Measurements from ENCODE around the gene TMEM121B.

Gene TMEM121B

DNA sequence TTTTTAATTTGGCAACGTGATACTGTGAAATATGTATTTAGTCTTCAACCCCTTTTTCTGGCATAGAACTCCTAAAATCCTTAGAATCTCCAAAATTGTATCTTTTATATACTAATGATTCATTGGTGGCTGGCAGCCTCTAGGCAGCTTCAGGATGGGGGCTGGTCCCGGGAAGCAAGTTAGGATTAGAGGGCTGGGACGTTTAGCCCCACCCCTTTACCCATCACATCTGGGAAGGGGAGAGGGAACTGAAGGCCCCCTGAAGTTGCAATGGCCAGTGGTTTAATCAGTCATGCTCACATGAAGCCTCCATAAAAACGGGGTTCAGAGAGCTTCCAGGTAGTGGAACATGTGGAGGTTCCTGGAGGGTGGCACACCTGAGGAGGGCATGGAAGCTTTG, 29.3 kb downstream of the TMEM121B start:
- DNase-seq (ENCODE audit: low read depth), result no peak

DNA sequence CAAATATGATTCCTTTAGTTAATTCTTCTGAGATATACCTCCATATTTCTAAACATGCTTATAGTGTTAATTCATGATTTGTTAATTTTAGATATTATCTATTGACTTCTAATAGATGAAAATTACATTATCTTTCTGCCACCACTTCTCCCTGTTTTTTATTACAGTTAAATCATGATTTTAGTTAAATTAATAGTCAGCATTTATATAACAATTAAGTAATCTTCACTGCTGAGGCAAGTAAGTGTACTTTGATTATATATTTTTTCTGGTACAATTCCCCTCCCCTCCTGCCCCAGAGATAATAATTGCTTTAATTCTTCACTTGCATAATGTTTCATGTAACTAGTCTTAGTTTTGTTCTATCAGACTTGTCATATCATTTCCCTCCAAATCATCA, 30.6 kb downstream of the TMEM121B start:
- DNase-seq (ENCODE audit: low read depth), result no peak

DNA sequence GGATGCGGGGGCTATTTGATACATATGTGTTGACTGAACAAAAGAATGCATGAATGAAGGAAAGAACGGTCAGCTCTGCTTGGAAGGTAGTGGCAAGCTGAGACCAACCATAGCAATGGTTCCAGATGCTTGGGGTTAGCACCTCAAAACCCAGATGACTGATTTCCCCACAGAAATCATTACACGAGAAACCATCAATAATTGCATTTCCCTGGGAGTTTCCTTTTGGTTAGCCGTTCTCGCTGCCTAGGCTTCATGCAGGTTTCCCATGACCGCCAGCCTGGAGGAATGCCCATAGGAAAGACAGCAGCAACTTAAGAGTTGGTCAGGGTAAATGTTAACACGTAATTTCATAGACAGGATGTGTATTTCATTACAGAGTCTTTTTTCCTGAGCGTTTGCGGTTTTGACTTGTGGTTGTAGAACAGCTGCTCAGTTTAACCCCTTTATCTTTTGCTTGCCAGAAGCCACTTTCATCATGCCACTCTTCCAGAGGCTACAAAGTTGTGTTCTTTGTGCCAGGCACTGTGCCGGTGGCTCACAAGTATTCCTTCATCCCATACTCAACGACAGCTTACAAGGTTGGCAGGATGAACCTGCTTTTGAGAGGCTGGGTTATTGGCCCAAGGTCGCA, 33.5 kb downstream of the TMEM121B start:
- DNase-seq (ENCODE audit: low read depth), result no peak

DNA sequence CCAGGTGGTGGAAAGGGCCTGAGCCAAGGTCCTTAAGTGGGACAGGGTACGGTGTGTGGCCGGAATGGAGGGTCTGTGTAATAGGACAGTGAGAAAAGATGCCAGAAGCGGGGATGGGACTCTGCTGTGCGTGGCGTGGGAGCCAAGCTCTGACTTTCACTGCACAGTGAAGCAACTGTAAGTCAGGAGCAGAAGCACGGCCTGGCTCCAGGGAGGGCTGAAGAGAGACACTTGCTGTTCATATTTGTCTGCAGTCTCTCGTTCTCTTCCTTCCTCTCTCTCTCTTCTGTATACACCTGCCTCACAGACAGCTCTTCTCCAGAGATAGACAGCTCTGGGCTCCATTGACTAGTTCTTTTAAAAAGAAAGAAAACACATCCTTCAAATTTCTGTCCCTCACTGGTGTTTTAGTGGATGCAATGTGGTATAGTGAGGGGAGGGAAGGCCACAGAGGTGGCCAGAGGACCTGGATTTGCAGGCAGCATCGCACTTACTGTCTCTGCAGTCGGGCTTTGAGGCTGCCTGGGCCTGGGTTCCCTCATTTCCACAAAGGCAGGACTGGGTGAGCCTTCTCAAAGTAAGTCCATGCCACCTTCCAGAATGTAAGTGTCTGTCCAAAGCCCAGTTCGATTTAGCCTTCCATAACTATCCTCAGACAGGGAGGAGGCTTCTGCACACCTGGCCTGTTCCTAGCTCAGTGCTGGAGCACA, 34.2 kb downstream of the TMEM121B start:
- DNase-seq (ENCODE audit: low read depth), result no peak

DNA sequence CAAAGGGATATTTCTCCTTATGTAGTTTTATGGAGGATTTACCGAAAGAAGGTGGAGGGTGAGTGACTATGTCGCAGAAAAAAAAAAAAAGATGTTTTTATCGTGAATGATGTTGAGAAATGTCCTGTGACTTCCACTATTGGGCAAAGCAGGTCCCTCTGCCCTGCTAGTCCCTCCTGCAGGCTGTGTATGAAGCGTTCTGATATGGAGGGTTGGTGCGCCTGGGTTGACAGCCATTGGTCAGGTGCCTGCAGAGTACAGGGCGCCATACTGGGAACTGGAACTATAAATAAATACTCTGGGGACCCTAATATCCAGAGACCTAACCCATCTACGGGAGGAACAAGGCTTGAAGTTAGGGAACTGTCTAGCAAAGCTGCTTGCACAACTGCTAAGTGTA, 34.9 kb downstream of the TMEM121B start:
- no peak for DNase-seq (ENCODE audit: low read depth)

DNA sequence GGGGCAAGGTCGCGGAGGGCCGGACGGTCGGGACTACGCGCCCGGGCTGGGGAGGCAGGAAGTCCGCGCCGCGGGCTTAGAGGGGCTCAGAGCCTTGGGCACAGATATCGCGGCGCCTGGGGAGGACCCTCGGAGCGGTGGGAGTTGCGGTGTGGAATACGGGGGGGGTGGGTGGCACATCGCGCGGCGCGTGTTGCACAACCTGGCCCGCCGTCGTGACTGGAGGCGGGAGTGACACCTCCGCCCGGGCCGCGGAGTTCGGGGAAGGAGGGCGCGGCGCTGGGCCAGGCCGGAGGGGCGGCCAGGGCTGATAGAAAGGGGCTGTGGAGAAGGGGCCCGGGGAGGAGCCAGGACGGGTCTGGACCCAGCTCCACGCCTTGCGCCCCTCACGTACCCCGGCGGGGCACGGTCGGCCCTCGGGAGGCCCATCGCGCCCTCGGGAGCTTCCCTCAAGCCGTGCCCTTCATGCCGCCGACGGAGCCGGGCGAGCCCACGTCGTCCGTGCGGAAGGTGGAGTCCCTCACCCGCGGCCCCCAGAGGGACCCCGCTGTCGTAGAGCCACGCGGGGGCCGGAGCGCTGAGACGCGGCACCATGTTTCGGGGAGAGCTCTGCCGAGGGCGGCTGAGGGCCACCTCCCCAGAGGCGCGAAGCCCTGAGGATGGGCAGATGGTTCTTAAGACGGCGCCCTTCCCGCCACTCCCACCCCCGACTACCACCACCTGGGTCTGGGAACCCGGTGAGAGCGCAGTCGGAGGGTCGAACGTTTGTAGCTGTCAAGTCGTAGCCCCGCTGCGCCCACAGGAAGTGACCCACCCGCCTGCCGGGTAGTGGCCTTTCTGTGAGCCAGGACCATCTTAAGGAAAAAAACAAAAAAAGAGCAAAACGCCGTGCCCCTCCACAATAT, 35.6 kb downstream of the TMEM121B start:
- DNase-seq (ENCODE audit: low read depth), result no peak

DNA sequence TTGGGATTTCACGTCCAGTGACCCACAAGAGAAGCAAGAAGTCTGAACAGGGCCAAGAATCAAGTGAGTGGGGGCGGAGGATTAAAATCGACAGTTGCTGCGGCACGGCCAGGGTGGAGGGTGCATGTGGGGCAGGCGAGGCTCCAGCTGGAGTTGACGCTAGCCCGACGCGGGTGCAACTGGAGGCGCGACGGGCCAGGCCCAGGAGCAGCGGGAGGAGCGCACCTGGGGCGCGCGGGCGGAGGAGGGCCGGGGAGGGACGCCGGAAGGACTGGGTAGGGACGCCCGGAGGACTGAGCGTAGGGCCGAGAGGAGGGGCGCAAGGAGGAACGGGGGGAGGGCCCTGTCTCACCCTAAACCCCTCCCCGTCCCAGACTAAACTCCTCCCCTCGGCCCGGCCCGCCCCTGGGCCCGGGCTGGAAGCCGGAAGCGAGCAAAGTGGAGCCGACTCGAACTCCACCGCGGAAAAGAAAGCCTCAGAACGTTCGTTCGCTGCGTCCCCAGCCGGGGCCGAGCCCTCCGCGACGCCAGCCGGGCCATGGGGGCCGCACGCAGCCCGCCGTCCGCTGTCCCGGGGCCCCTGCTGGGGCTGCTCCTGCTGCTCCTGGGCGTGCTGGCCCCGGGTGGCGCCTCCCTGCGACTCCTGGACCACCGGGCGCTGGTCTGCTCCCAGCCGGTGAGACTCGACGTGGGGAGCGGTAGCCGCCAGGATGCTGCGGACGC, 36.4 kb downstream of the TMEM121B start, which contains the start of gene IL17RA:
IL17RA (plus strand) TSS at position 447 of the 723 bp plus-strand sequence; CDS start at position 539, 92 bp downstream.
- DNase-seq (ENCODE audit: low read depth), result peak; percentile 45

DNA sequence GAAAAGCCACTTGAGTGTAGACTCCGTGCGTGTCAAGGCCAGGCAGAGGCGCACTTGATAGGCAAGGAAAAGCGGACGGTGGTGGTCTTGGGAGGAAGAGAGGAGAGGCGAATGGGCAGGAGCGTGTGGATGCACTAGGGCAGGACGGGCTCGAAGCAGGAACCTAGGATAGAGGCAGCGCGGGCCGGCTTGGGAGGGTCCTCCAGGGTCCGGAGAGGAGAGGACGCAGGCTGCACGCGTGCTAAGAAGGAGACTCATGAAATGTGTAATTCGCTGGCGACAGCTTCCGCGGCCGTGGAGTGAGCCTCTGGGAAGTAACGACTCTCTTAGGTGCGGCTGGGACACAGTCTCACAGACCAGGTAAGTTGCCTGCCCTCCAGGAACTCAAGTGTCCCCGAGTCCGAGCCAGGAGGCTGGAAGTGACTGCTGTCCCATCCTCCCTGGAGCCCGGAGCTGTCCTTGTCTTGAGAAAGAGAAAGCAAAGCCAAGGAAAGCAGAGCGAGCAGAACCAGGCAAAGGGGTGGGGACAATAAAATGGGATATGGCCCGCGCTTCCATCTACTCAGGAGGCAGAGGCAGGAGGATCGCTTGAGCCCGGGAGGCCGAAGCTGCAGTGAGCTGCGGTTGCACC, 37.2 kb downstream of the TMEM121B start:
- DNase-seq (ENCODE audit: low read depth), result no peak

DNA sequence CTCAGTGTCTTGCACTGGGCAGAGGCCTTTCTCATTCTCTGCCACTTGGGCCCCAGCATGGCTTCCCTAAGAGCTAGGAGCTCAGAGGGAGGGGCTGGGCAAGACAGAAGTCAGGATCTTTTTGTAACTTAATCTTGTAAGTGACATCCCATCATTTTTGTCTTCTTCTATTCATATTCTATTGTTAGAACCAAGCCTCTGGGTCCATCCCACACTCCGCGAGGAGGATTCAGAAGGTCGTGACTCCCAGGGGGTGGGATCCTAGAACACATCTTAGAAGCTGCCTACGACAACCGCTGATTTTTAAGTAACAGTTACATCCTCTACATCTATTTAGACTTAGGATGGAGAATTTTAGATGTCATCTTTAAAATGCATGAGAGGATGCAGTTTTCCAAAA, 37.9 kb downstream of the TMEM121B start:
- no peak for DNase-seq (ENCODE audit: low read depth)

DNA sequence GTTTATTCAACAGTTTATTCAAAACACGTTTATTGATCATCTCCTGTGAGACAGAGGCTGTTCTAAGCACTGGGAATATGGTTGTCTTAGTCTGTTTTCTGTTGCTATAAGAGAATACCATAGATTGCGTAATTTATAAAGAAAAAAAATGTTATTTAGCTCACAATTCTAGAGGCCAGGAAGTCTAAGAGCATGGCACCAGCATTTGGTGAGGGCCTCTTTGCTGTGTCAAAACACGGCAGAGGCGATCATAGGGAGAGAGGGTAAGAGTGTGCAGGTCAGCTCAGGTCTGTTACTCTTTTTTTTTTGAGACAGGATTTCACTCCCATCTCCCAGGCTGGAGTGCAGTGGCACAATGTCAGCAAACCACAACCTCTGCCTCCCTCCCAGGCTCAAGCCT, 41.6 kb downstream of the TMEM121B start:
- no peak for DNase-seq (ENCODE audit: low read depth)

DNA sequence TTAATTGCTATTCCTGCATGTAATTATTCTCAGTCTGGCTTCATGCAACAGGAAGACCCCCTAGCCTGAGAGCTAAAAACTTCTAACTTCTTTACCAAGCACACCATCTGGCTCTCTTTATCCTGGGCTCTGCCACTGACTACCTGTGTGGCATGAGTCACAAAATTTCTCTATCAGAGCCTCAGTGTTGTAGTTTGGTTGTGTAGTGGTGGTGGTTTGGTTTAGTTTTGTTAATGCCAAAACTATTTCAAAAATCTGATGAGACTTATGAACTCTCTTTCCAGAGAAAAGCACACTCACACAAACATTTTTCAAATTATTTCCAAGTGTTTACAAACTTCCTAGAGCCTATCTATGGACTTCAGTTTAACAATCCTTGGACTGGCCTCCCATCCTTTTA, 43.9 kb downstream of the TMEM121B start:
- DNase-seq (ENCODE audit: low read depth), result peak; percentile 81

DNA sequence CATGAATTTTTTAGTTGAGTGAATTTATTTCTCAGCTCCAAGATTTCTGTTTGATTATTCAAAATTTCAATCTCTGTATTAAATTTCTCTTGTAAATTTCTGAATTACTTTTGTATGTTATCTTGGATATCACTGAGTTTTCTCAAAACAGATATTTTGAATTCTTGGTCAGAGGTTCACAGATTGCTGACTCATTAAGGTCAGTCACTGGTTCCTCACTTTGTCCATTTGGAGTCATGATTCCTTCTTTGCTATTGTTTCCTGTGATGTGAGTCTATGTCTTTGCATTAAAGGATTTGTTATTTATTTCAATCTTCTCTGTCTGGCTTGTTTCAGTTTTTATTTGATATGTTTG, 46.5 kb downstream of the TMEM121B start:
- DNase-seq (ENCODE audit: low read depth), result no peak

DNA sequence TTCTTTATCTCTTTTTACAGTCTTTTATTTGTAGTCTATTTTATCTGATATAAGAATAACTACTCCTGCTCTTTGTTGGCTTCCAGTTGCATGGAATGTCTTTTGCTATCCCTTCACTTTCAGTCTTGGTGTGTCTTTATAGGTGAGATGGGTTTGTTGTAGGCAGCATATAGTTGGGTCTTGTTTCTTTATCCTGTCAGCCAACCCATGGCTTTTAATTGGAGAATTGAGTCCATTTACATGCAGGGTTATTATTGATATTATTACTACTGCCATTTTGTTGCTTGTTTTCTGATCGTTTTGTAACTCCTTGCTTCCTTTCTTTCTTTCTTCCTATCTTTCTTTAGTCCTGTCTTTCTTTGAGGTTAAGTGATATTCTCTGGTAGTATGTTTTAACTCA, 48.3 kb downstream of the TMEM121B start:
- DNase-seq (ENCODE audit: low read depth), result no peak
